H1 (cell line): Measurements from ENCODE around the gene CHMP6. TPM values are rescaled to one million over a fixed set of nuclear protein-coding genes. Genes with fewer than 3 reads are reported as not detected.

Experiments used
- CTCF ChIA-PET: fragments of 300-600 bp; sonication (Branson Sonifier 250); formaldehyde crosslinking; loops from one replicate; lab custom pipeline; 2021; ENCODE audit not compliant: partially characterized antibody; lab: Charles Lee
- POLR2A ChIA-PET: fragments of 300-600 bp; sonication (Branson Sonifier 250); formaldehyde crosslinking; loops from one replicate; lab custom pipeline; 2021; ENCODE audit warnings: inconsistent platforms; ENCODE audit not compliant: partially characterized antibody; lab: Charles Lee
- DNase-seq, 2 experiments: peaks; one replicate each; pipeline versions ENCODE4 v3.0.0 to v3.0.0-alpha.2; 2010 to 2022; ENCODE audit warnings: low spot score in 2 of 2, low read depth in 1 of 2, mixed read lengths in 1 of 2
- FAIRE-seq: peaks from 2 replicates; lab custom pipeline; 2011; peaks lifted over from hg19 to GRCh38; lab: Jason Lieb, UNC
- H2AFZ ChIP-seq: 2 replicates; pipeline ENCODE4 v1.8.1; 2012; ENCODE audit warnings: low read length, inconsistent platforms
- H2AK5ac ChIP-seq: 2 replicates; pipeline ENCODE4 v1.6.1; 2013; ENCODE audit warnings: low read depth, low read length
- H2BK120ac ChIP-seq: replicated peaks from 2 replicates; pipeline ENCODE3; 2013; ENCODE audit warnings: low read depth, low read length, inconsistent platforms
- H2BK12ac ChIP-seq: 2 replicates; pipeline ENCODE4 v1.6.1; 2013; ENCODE audit warnings: low read depth, low read length
- H2BK15ac ChIP-seq: 2 replicates; pipeline ENCODE4 v1.6.1; 2013; ENCODE audit warnings: low read length
- H2BK20ac ChIP-seq: 2 replicates; pipeline ENCODE4 v1.6.1; 2013; ENCODE audit warnings: low read length
- H2BK5ac ChIP-seq: 2 replicates; pipeline ENCODE4 v1.6.1; 2013; ENCODE audit warnings: low read depth, low read length
- H3K14ac ChIP-seq: 2 replicates; pipeline ENCODE4 v1.6.1; 2013; ENCODE audit warnings: inconsistent platforms; ENCODE audit not compliant: insufficient read length
- H3K18ac ChIP-seq: 2 replicates; pipeline ENCODE4 v1.6.1; 2013; ENCODE audit warnings: low read length; ENCODE audit errors: extremely low read depth
- H3K23ac ChIP-seq: 2 replicates; pipeline ENCODE4 v1.6.1; 2013; ENCODE audit warnings: inconsistent platforms; ENCODE audit not compliant: insufficient read length
- H3K23me2 ChIP-seq: 2 replicates; pipeline ENCODE4 v1.6.1; 2013; ENCODE audit warnings: low read depth, low read length
- H3K27ac ChIP-seq: 2 replicates; pipeline ENCODE4 v1.6.1; 2011; ENCODE audit warnings: low read depth, low read length, inconsistent platforms
- H3K27me3 ChIP-seq, 4 experiments: replicated peaks in 1 of 4; 1 replicate in 1 of 4; 2 replicates in 3 of 4; pipeline versions ENCODE4 v1.6.1 to v1.8.1; 2011 to 2013; ENCODE audit warnings: low read length in 3 of 4, mild to moderate bottlenecking in 3 of 4, inconsistent platforms in 2 of 4, mixed read lengths in 2 of 4, moderate library complexity in 1 of 4; ENCODE audit not compliant: control insufficient read depth in 3 of 4, insufficient read depth in 3 of 4; ENCODE audit errors: extremely low read depth in 1 of 4
- H3K36me3 ChIP-seq, 4 experiments: 2 replicates each; pipeline versions ENCODE4 v1.6.1 to v1.8.1; 2011 to 2013; ENCODE audit warnings: mild to moderate bottlenecking in 4 of 4, low read length in 3 of 4, moderate library complexity in 2 of 4, control low read depth in 1 of 4, inconsistent platforms in 1 of 4; ENCODE audit not compliant: insufficient read depth in 4 of 4, control insufficient read depth in 2 of 4
- H3K4ac ChIP-seq: replicated peaks from 2 replicates; pipeline ENCODE3; 2013; ENCODE audit warnings: low read length, low read depth, mixed read lengths, inconsistent platforms; ENCODE audit not compliant: insufficient read length
- H3K4me1 ChIP-seq, 4 experiments: replicated peaks in 1 of 4; 1 replicate in 1 of 4; 2 replicates in 3 of 4; pipeline versions ENCODE4 v1.6.1 to v1.8.1; 2011 to 2013; ENCODE audit warnings: low read length in 3 of 4, inconsistent platforms in 2 of 4, mixed read lengths in 1 of 4; ENCODE audit not compliant: insufficient read depth in 4 of 4, control insufficient read depth in 3 of 4
- H3K4me2 ChIP-seq, 2 experiments: 2 replicates each; pipeline versions ENCODE4 v1.6.1 to v1.8.1; 2011 to 2013; ENCODE audit warnings: low read depth in 2 of 2, low read length in 2 of 2, control low read depth in 1 of 2, inconsistent platforms in 1 of 2, mild to moderate bottlenecking in 1 of 2; ENCODE audit not compliant: insufficient read depth in 1 of 2
- H3K4me3 ChIP-seq, 4 experiments: fragments of 200-600, 300-600 bp in 1 of 4; sonication (generic), shearing (Covaris generic), sonication (Bioruptor Twin) in 1 of 4; 2 replicates each; pipeline versions ENCODE4 v1.5.1 to v1.8.1; 2011 to 2016; ENCODE audit warnings: low read length in 4 of 4, low read depth in 3 of 4, control low read depth in 2 of 4, inconsistent platforms in 2 of 4, mild to moderate bottlenecking in 2 of 4, mixed read lengths in 1 of 4, moderate library complexity in 1 of 4; ENCODE audit not compliant: insufficient read depth in 2 of 4; ENCODE audit errors: extremely low read depth in 1 of 4
- H3K56ac ChIP-seq: replicated peaks from 2 replicates; pipeline ENCODE3; 2013; ENCODE audit warnings: low read depth, mild to moderate bottlenecking, mixed read lengths, low read length, inconsistent platforms; ENCODE audit not compliant: insufficient read length
- H3K79me1 ChIP-seq: 2 replicates; pipeline ENCODE4 v1.6.1; 2013; ENCODE audit warnings: low read depth, low read length, control low read depth
- H3K79me2 ChIP-seq, 2 experiments: 2 replicates each; pipeline versions ENCODE4 v1.6.1 to v1.8.1; 2012 to 2013; ENCODE audit warnings: low read length in 2 of 2, mild to moderate bottlenecking in 2 of 2, inconsistent platforms in 1 of 2; ENCODE audit not compliant: insufficient read depth in 2 of 2, control insufficient read depth in 1 of 2
- H3K9ac ChIP-seq, 4 experiments: replicated peaks in 1 of 4; 1 replicate in 1 of 4; 2 replicates in 3 of 4; pipeline versions ENCODE4 v1.6.1 to v1.8.1; 2011 to 2013; ENCODE audit warnings: low read depth in 3 of 4, low read length in 3 of 4, control low read depth in 2 of 4, mild to moderate bottlenecking in 2 of 4, moderate library complexity in 2 of 4, inconsistent platforms in 1 of 4; ENCODE audit errors: extremely low read depth in 1 of 4
- H3K9me3 ChIP-seq, 2 experiments: 2 replicates each; pipeline versions ENCODE4 v1.6.1 to v1.8.1; 2012 to 2013; ENCODE audit warnings: mild to moderate bottlenecking in 2 of 2, moderate library complexity in 2 of 2, control low read depth in 1 of 2, inconsistent platforms in 1 of 2, low read depth in 1 of 2, low read length in 1 of 2, mixed read lengths in 1 of 2; ENCODE audit not compliant: insufficient read depth in 2 of 2
- H4K20me1 ChIP-seq, 2 experiments: replicated peaks in 1 of 2; 2 replicates each; pipeline versions ENCODE3 to v1.8.1; 2011 to 2013; ENCODE audit warnings: inconsistent platforms in 2 of 2, low read length in 2 of 2, mild to moderate bottlenecking in 1 of 2; ENCODE audit not compliant: insufficient read depth in 2 of 2, control insufficient read depth in 1 of 2
- H4K5ac ChIP-seq: 2 replicates; pipeline ENCODE4 v1.6.1; 2013; ENCODE audit warnings: low read length, low read depth, mixed read lengths, inconsistent platforms; ENCODE audit not compliant: insufficient read length
- H4K8ac ChIP-seq: 2 replicates; pipeline ENCODE4 v1.8.0; 2013; ENCODE audit warnings: mild to moderate bottlenecking, moderate library complexity, low read length, inconsistent platforms; ENCODE audit not compliant: insufficient read depth; ENCODE audit errors: extremely low read depth
- H4K91ac ChIP-seq: replicated peaks from 2 replicates; pipeline ENCODE3; 2013; ENCODE audit warnings: low read length, mixed read lengths, inconsistent platforms; ENCODE audit not compliant: insufficient read length
- ASH2L ChIP-seq: fragments of 200-600, 300-600 bp; sonication (generic); IDR thresholded peaks from one replicate; pipeline ENCODE4 v1.7.1; 2017; ENCODE audit warnings: low read length
- CHD1 ChIP-seq: IDR thresholded peaks from 2 replicates; pipeline ENCODE4 v1.6.1; 2012; ENCODE audit warnings: low read depth, low read length, improper control_type of control experiment
- EZH2 ChIP-seq: fragments of 200-600 bp; sonication (generic); IDR thresholded peaks from 2 replicates; pipeline ENCODE4 v1.7.1; 2012; ENCODE audit warnings: low read depth, mild to moderate bottlenecking, moderate library complexity, low read length, inconsistent platforms; ENCODE audit not compliant: severe bottlenecking
- HDAC2 ChIP-seq, 2 experiments: fragments of 300-600 bp in 1 of 2; sonication (generic) in 1 of 2; IDR thresholded peaks; 2 replicates each; pipeline ENCODE4 v1.6.1; 2011 to 2012; ENCODE audit warnings: low read depth in 2 of 2, low read length in 2 of 2, mild to moderate bottlenecking in 2 of 2, moderate library complexity in 2 of 2, borderline replicate concordance in 1 of 2, inconsistent platforms in 1 of 2
- NANOG ChIP-seq: IDR thresholded peaks from 2 replicates; pipeline ENCODE4 v1.6.1; 2011; ENCODE audit warnings: low read length, low read depth, mild to moderate bottlenecking, inconsistent platforms; ENCODE audit not compliant: insufficient read depth, poor library complexity, severe bottlenecking
- TEAD4 ChIP-seq: IDR thresholded peaks from 2 replicates; pipeline ENCODE4 v1.6.1; 2012; ENCODE audit warnings: low read depth, low read length, inconsistent platforms, mixed read lengths
- WGBS, 2 experiments: shearing (Covaris generic) in 1 of 2; methylation state at CpG; one replicate each; pipeline versions ENCODE4 v1.1.6 to v1.1.7; 2013 to 2015; ENCODE audit warnings: low lambda C conversion rate in 2 of 2, mixed read lengths in 2 of 2, inconsistent platforms in 1 of 2, low coverage in 1 of 2, missing lambda C conversion rate in 1 of 2; ENCODE audit not compliant: insufficient replicate concordance in 2 of 2, insufficient coverage in 1 of 2, insufficient read length in 1 of 2; ENCODE audit errors: extremely low coverage in 1 of 2, missing lambda C conversion rate in 1 of 2; 5-methylcytosine and 5-hydroxymethylcytosine counted together
- polyA plus RNA-seq, 7 experiments: library from polyadenylated mRNA; depleted of rRNA in 3 of 7; stranded (reverse) in 5 of 7; unstranded in 2 of 7; fragments of >200 nt in 5 of 7; fragments of 200-250 nt in 2 of 7; gene quantifications; 1 replicate in 5 of 7; 2 replicates in 1 of 7; 4 replicates in 1 of 7; pipeline versions ENCODE4 v1.2.1 to v1.2.3, GENCODE V29; 2011 to 2013; ENCODE audit warnings: missing spikeins in 2 of 7, mixed read lengths in 2 of 7
- total RNA-seq: library from RNA; stranded (reverse); fragmentation: NEBNext Ultra II Directional; extraction: Animal tissue kit (Norgen Biotek cat#: 25700); gene quantifications from 2 replicates; pipeline ENCODE4 v1.2.1, GENCODE V29; 2021

Gene CHMP6
- total and polyA plus RNA-seq, 2 of the 8 experiments (the other 6 are each of a cell fraction or from before 2014, with no cell fraction given) = 15.7 to 24.3 TPM

- no peak overlapping the region for H3K4ac ChIP-seq
- DNase-seq = no peak
- H4K5ac ChIP-seq = no peak overlapping the region
- FAIRE-seq = no peak
- no peak overlapping the region; the same call in 1 of the 2 replicates for H2BK5ac ChIP-seq
- no peak overlapping the region for H2BK15ac ChIP-seq
- peaks cover 0 to 11% (median 5%) of the 10 kb centered on the region in 4 experiments; a peak in 5 of 7 replicates for H3K27me3 ChIP-seq
- POLR2A ChIA-PET = interaction anchor here (0.7 to 5.9 kb wide), 9 partner anchors 11 to 60 kb away, joined by 3 to 42 read pairs (median 4); no protein-coding TSS in a partner anchor
- H2BK20ac ChIP-seq = no peak overlapping the region
- no peak overlapping the region for H3K14ac ChIP-seq
- no peak overlapping the region for H2AK5ac ChIP-seq
- H3K23me2 ChIP-seq = peaks cover 10% of the 10 kb centered on the region; the same call in 1 of the 2 replicates
- no peak overlapping the region for H3K18ac ChIP-seq
- peaks cover 15% of the 10 kb centered on the region for H3K79me1 ChIP-seq
- no peak overlapping the region for H4K8ac ChIP-seq
- peaks cover 5 to 34% of the 10 kb centered on the region in 2 experiments for H4K20me1 ChIP-seq
- no peak overlapping the region for H2AFZ ChIP-seq
- no peak overlapping the region for H3K9ac ChIP-seq
- H3K4me1 ChIP-seq = peaks cover 0 to 23% (median 11%) of the 10 kb centered on the region in 4 experiments; a peak in 5 of 7 replicates
- H3K56ac ChIP-seq = no peak overlapping the region
- no peak overlapping the region for H4K91ac ChIP-seq
- no peak overlapping the region for H3K27ac ChIP-seq
- H3K4me3 ChIP-seq = no peak overlapping the region
- H3K23ac ChIP-seq = no peak overlapping the region
- peaks cover 0 to 39% of the 10 kb centered on the region in 2 experiments; a peak in 2 of 4 replicates for H3K79me2 ChIP-seq
- H2BK120ac ChIP-seq = no peak overlapping the region
- H3K9me3 ChIP-seq = no peaks in the 10 kb centered on the region
- CTCF ChIA-PET = interaction anchor here (0.7 to 15.3 kb wide), 10 partner anchors 11 to 66 kb away, joined by 3 to 103 read pairs (median 5); no protein-coding TSS in a partner anchor
- H2BK12ac ChIP-seq = no peak overlapping the region
- no peaks in the 10 kb centered on the region for H3K36me3 ChIP-seq
- 95% methylated on average over 30 of the region's 30 CpGs; no CpG with 5 or more reads in 1 of the 2 experiments for WGBS, 2 experiments
- H3K4me2 ChIP-seq = no peak overlapping the region
- TF ChIP-seq TEAD4 = 0 out of 2 replicates have a peak, but pooled peaks have one; percentile 27
- no peak for TF ChIP-seq NANOG
- TF ChIP-seq EZH2 = no peak
- no peak for TF ChIP-seq HDAC2 (IDR thresholded peaks at IDR 0.05; ENCODE audit: borderline replicate concordance in 1 of 2, low read depth in 2 of 2, low read length in 2 of 2)
- no peak for TF ChIP-seq ASH2L
- TF ChIP-seq CHD1 = no peak
Measured at GRCh38 chr17:81037798-81038733, 46.4 kb downstream of the CHMP6 start.
